Mucosa of stomach (tissue), 1 donor: ENCODE measurements around the gene EPB41L4A.

Experiments used
- H3K27me3 ChIP-seq: one replicate; pipeline ENCODE4 v1.7.0; 2013; ENCODE audit warnings: mild to moderate bottlenecking, low read length; ENCODE audit not compliant: control insufficient read depth, insufficient read depth
- H3K36me3 ChIP-seq: one replicate; pipeline ENCODE4 v1.7.0; 2013; ENCODE audit warnings: low read length; ENCODE audit not compliant: control insufficient read depth, insufficient read depth
- H3K4me1 ChIP-seq: one replicate; pipeline ENCODE4 v1.7.0; 2013; ENCODE audit warnings: mild to moderate bottlenecking, low read length; ENCODE audit not compliant: control insufficient read depth, insufficient read depth
- H3K4me3 ChIP-seq: one replicate; pipeline ENCODE4 v1.7.0; 2013; ENCODE audit warnings: low read length
- H3K9ac ChIP-seq: one replicate; pipeline ENCODE4 v1.7.0; 2013; ENCODE audit warnings: mild to moderate bottlenecking, low read length, moderate library complexity
- H3K9me3 ChIP-seq: one replicate; pipeline ENCODE4 v1.7.0; 2013; ENCODE audit warnings: mild to moderate bottlenecking, low read length, moderate library complexity; ENCODE audit not compliant: control insufficient read depth
- donor health status: Pancreatic carcinoma.

The EPB41L4A gene

DNA sequence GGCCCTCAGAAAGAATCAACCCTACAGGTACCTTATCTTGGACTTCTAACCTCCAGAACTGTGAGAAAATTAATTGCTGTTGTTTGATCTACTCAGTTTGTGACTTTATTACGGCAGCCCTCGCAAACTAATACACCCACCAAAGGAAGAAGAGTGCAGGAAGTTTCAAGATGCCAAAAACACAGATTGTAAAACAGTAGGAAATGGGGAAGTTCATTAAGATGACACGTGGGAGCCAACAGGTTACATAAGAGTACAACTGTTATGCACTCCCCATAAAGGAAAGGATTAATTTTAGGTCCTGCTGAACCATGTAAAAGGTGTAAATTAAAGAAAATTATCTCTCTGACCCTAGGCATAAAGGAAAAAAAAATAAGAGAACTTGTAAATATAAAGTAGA is 294.3 kb downstream of the EPB41L4A start:
- Histone ChIP-seq H3K9ac (no peak overlapping the region), H3K36me3 (no peaks in the 10 kb centered on the region), H3K4me3 (no peak overlapping the region), H3K9me3 (no peaks in the 10 kb centered on the region), H3K27me3 (no peaks in the 10 kb centered on the region), H3K4me1 (no peaks in the 10 kb centered on the region)

DNA sequence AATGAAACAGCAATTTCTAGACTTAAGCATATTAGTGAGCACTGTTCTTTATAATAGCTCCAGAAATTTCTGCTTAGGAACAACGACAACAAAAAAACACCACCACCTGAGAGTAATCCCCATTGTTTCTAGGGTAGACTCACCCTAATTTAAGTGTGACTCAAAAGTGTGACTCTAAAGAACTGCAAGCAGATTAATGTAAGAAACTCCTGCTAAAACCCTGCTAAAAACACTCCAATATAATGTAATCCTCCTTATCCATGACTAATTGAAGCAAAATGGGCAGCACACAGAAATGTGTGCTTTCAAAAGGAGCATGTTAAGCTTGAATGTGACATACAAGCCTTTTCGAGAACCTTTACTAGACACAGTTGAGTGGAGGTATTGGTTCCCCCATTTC is 296.0 kb downstream of the EPB41L4A start:
- H3K36me3 ChIP-seq = no peaks in the 10 kb centered on the region
- no peak overlapping the region for H3K4me3 ChIP-seq
- no peaks in the 10 kb centered on the region for H3K9me3 ChIP-seq
- no peaks in the 10 kb centered on the region for H3K27me3 ChIP-seq
- no peaks in the 10 kb centered on the region for H3K4me1 ChIP-seq
- H3K9ac ChIP-seq = no peak overlapping the region

DNA sequence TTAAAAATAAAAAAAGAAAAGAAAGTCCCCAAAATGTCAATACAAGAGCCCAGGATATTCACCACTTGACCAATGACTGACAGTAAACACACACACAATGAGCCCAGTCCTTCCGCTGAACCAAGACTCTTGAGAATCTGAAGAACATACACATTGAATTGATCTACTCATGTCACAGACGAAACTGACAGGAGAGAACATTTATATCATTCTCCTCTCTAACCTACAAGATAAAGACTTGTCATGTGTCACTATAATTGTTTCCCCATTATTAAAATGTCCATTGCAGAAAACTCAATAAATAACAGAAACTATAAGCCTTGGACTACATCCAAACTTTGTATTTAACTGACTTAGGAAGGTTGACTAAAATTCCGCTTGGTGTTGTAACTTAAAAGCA is 296.7 kb downstream of the EPB41L4A start:
- Histone ChIP-seq H3K36me3 (no peaks in the 10 kb centered on the region), H3K9me3 (no peaks in the 10 kb centered on the region), H3K4me1 (no peaks in the 10 kb centered on the region), H3K27me3 (no peaks in the 10 kb centered on the region), H3K9ac (no peak overlapping the region), H3K4me3 (no peak overlapping the region)

DNA sequence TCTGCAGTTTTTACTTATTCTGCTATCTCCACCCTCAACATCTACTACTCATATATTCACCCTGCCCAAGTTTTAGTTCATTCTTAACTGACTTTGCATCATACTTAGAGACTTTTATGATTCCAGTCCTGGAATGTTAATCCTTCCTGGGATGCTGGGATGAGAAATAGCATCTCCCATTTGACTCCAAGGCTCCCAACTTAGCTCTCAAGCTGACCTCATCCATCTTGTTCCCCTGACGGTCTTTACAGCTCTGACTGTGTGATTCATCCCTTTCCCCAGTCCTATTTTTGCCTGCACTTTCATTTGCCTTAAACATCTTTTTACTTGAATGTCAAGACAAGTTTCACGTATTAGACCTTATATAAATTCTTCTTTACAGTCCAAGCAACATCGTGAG is 297.8 kb downstream of the EPB41L4A start:
- H3K27me3 ChIP-seq = no peaks in the 10 kb centered on the region
- H3K9ac ChIP-seq = no peak overlapping the region

DNA sequence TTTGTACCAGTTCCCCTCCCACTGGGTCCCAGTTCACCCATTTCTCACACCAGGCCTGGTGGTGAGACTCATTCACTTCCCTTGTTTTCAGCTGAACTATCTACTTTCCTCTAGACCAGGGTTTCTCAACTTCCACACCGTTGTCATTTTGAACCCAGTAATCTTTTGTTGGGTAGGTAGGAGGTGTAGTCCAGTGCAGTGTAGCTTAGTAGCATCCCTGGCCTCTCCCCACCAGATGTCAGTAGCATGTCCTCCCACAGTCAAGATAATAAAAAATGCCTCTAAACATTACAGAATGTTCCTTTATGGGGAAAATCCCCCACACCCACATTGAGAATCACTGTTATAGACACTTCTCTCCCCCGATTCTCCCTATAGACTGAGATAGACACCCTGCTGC is 299.1 kb downstream of the EPB41L4A start:
- Histone ChIP-seq H3K9ac (no peak overlapping the region), H3K4me3 (no peak overlapping the region), H3K4me1 (no peaks in the 10 kb centered on the region), H3K27me3 (no peaks in the 10 kb centered on the region), H3K9me3 (no peaks in the 10 kb centered on the region), H3K36me3 (no peaks in the 10 kb centered on the region)

More for the DNA sequence above, 297.8 kb downstream of the EPB41L4A start:
- Histone ChIP-seq H3K9me3 (no peaks in the 10 kb centered on the region), H3K36me3 (no peaks in the 10 kb centered on the region), H3K4me1 (no peaks in the 10 kb centered on the region), H3K4me3 (no peak overlapping the region)

DNA sequence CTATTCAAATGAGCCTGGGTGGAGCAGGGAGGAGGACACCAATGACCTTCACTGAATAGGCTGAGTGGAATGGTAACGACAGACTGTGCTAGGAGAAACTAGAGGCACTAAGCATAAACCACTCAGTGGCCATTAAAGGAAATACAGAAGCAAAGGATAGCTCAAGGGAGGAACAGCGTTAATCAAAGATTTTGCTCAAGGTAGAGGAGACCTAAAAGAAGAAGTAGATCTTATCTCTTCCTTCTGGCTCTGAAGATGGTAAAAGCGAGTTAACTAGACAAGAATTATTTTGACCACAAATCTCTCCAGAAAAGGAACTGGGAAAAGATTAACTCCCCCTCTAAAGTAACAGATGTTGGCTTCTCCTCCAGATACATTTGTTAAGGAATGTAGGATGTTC is 299.6 kb downstream of the EPB41L4A start:
- Histone ChIP-seq H3K4me3 (no peak overlapping the region), H3K36me3 (no peaks in the 10 kb centered on the region), H3K4me1 (no peaks in the 10 kb centered on the region), H3K27me3 (no peaks in the 10 kb centered on the region), H3K9me3 (no peaks in the 10 kb centered on the region), H3K9ac (no peak overlapping the region)

DNA sequence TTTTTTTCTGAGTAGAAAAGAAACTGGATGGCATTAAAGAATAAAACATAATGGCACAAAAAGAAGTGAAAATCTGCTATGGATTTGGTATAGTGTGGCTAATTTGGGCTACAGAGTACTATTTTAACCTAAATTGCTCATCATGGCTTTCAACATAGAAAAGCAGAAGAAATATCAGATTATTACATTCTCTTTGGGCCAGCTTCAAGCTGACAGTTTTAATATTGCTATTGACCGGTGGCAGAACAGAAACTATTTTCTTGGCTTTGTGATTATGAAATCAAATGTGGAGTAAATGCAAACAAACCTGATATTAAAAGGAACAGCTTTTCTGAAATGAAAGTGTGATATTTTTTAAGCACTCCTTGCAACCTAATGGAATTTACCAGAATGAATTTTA is 301.5 kb downstream of the EPB41L4A start:
- Histone ChIP-seq H3K4me3 (no peak overlapping the region), H3K4me1 (no peaks in the 10 kb centered on the region), H3K36me3 (no peaks in the 10 kb centered on the region), H3K9me3 (no peaks in the 10 kb centered on the region), H3K27me3 (no peaks in the 10 kb centered on the region), H3K9ac (no peak overlapping the region)

DNA sequence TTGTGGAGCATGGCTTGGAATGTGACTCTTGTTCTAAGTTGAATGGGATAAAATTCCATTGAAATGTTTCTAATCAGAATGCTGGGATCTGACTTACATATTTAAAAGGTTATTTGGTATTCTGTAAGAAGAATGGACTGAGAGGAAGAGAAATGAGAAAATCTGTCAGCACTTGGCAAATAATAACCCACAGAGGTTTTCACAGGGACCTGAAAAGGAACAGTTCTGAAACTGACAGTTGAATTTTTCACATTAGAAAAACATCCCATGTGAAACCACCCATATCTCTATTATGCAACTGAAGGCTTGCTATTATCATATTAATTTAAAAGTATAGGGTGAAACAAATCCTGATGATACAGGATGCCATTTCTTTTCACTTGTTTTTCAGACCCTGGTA is 302.7 kb downstream of the EPB41L4A start:
- Histone ChIP-seq H3K27me3 (no peaks in the 10 kb centered on the region), H3K9me3 (no peaks in the 10 kb centered on the region), H3K9ac (no peak overlapping the region), H3K4me3 (no peak overlapping the region), H3K4me1 (no peaks in the 10 kb centered on the region), H3K36me3 (no peaks in the 10 kb centered on the region)

DNA sequence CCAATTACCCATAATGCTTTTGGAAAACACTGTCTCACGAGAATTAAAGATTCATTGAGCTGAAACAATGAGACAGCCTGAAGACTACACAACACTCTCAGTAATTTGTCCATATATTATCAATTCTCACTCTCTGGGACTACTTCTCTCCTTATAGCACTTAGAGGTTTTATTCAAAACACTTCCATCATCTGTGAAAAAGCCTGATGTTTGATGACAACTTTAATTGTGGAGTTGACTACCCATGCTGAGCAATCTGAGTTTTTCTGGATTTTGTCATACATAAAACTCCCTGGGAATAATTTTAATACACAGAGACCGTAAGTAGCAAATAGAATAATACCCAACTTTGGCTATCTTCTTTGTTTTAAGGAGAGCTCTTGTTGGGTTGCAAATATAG is 305.5 kb downstream of the EPB41L4A start:
- H3K4me3 ChIP-seq = no peak overlapping the region
- H3K27me3 ChIP-seq = no peaks in the 10 kb centered on the region
- no peaks in the 10 kb centered on the region for H3K9me3 ChIP-seq
- no peak overlapping the region for H3K9ac ChIP-seq
- no peaks in the 10 kb centered on the region for H3K4me1 ChIP-seq
- no peaks in the 10 kb centered on the region for H3K36me3 ChIP-seq
